HG03175 (cell line): ENCODE data around the gene CDK9.

Experiments used
- ATAC-seq: cut with Tn5 transposase; IDR thresholded peaks from one replicate; pipeline ENCODE4 v1.9.1; 2021; ENCODE audit warnings: mild to moderate bottlenecking, moderate library complexity; ENCODE audit not compliant: unreplicated experiment

The CDK9 gene

DNA sequence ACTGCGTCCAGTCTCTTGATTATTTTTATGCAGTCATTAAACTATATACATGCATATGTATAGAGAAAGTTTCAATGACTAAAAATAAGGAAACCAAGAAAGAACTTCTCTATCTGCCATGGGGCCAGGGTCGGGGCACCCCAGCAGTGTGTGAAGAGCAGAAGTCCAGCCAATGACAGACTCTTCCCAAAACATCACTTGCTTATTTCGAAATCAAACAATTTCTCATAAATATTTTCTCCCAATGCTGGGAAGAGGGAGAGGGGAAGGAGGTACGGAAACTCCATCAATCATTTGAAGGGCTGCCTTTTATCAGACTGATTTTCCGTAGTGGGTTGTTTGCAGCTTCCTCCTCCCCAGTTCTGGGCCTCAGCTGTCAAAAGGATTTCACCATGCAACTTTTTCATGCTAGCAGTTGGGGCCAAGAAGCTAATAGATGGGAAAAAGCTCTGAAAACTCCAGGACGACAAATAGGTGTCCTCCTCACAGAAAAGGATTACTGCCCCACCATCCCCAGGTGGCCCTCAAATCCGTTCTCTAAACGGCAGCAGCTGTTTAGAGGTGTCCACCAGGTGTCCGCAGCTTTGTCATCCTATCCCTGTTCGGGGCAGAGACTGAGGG, 16.2 kb downstream of the CDK9 start:
- peak; percentile 35 for ATAC-seq

DNA sequence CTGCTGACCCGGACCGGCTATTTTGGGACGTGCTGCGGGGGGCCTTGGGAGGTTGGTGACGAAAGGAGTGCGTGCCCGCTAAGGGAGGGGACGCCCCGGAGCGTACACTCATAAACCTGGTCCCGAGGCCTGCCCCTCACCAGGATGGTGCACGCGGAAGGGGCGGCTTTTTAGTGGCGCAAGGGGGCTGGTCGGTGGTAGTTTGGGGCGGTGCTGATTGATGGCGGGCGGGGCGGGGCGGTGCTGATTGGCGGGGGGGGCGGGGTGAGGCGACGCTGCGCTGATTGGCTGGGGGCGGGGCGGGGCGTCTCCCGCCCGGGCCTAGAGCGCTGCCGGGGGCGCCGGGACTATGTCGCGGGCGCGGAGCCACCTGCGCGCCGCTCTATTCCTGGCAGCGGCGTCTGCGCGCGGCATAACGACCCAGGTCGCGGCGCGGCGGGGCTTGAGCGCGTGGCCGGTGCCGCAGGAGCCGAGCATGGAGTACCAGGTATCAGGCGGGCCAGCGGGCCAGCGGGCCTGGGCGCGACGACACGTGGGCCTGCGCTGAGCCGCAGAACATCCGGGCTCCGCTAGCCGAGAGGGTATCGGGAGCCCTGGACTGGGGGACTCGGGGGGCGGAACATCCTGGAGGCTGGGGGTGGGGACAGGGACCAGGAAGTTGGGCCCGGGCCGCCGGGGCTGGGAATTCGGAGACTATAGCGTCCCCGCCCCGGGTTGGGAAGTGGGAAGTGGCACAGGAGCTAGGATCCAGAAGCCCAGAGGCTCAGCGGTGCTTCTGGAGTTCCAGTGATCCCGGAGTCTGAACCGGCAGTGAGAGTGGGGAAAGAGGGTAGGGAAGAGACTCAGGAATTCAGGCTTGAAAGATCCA, 17.0 kb downstream of the CDK9 start, which contains the start of gene FPGS:
Gene FPGS (plus strand): TSS at position 307 of the 868 bp plus-strand sequence. CDS start 43 bp downstream, at position 350.
- peak; percentile 71 for ATAC-seq

- ATAC-seq, result no peak
These were observed 17.9 kb downstream of the CDK9 start for GRCh38 chr9:127803507-127804352.

DNA sequence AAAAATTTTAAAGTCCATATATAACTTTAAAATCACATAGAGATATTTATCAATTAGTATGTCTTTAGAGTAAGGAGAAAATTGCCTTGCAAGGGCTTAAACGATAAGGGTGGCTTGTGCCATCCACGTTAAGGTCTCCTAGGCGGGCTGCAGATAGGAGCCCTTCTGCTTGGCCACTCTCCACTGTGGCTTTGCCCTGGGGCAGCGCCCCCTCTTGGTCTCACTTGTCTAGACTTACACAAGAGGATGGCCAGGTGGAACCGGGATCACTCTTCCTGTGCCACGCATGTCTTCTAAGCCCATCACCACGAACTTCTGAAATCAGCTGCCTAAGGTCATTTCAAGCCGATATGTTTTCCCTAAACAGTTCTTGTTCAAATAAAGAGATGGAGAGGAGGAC, 19.8 kb downstream of the CDK9 start:
- ATAC-seq, result no peak

- no peak for ATAC-seq
These were observed 21.0 kb downstream of the CDK9 start for GRCh38 chr9:127806871-127807270.

GRCh38 chr9:127808347-127809001, 22.6 kb downstream of the CDK9 start:
- no peak for ATAC-seq

DNA sequence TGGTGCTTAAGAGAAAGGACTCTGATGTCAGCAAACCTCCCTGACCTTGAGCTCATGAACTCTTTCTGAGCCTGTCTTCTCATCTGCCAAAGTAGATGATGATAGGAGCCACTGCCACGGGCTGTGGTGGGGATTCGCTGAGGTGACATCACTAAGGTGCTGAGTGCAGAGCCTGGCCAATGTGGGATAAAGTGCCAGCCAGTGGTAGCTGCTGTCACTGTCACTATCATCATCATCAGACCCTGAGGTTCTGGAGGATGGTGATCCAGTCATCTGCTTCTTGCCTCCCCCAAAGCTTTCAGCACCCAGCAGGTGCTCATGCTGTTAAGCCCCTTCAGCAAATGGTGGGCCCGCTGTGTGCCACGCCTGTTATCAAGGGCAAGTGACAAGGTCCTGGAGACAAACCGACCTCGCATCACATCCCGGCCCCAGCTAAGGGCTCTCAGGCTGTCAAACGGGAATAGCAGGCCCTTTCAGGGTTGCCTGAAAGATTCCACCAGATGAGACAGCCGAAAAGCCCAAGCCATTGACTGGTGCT, 23.2 kb downstream of the CDK9 start:
- no peak for ATAC-seq

DNA sequence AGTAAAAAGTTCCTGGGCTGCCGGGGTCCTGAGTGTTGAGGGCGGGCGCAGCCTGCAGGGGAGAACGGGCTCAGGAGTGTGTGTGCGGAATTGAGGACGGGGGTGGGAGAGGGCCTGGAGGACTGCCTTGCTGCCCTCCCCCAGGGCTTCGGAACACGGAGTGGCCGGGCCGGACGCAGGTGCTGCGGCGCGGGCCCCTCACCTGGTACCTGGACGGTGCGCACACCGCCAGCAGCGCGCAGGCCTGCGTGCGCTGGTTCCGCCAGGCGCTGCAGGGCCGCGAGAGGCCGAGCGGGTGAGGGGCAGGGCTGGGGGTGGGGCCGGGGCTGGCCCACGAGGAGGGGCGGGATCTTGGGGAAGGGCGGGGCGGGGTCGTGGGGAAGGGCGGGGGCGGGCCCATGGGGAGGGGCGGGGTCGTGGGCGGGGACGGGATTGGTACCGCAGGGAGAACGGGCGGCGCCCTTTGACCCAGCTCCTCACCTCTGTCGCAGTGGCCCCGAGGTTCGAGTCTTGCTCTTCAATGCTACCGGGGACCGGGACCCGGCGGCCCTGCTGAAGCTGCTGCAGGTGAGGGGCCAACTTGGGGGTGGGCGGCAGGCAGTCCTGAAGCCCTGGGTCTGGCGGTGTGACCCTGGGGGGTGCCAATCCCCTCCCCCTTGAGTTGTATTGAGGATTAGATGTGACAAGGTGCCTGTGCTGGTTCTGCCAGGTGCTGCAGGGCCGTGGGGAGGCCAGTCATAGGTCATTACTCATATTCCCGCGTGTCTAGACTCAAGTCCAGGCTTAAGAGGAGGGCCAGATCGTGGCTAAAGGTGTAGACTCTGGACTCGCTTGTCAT, 23.9 kb downstream of the CDK9 start:
- ATAC-seq, result no peak

DNA sequence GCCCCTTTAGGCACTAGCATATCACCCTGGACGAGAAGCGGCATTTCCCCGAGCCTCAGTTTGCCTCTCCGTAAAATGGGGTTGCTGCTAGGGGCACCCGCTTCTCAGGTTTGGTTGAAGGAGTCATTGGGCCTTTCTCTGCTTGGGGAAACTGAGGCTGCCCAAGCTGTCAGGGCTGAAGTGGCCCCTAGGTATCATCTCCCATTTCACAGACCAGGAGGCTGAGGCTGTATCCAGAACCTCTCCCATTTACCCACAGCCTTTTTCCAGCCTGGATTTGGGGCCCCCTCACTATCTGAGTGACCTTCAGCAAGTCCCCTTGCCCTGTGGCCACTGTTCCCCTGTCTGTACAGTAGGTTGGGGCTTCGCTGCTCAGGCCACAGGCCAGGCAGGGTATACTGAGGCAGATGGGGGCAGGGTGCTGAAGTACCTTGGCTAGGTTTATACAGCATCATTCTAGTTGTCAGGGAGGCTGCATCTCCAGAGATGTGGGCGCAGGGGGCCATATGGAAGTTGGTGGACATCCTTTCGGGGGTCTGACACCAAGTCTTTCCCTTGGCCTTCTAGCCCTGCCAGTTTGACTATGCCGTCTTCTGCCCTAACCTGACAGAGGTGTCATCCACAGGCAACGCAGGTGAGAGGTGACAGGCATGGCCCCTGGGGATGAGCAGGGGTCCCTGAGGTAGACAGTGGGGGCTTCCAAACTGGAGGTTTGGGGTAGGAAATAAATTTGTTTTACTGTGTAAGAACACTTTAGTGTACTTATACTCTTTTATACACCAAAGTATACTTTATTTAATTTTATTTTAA, 24.7 kb downstream of the CDK9 start:
- no peak for ATAC-seq

- no peak for ATAC-seq
These were observed 26.2 kb downstream of the CDK9 start for GRCh38 chr9:127812011-127812410.

GRCh38 chr9:127812936-127813675, 27.3 kb downstream of the CDK9 start:
- no peak for ATAC-seq

GRCh38 chr9:127813686-127814226, 27.9 kb downstream of the CDK9 start:
- ATAC-seq, result no peak

DNA sequence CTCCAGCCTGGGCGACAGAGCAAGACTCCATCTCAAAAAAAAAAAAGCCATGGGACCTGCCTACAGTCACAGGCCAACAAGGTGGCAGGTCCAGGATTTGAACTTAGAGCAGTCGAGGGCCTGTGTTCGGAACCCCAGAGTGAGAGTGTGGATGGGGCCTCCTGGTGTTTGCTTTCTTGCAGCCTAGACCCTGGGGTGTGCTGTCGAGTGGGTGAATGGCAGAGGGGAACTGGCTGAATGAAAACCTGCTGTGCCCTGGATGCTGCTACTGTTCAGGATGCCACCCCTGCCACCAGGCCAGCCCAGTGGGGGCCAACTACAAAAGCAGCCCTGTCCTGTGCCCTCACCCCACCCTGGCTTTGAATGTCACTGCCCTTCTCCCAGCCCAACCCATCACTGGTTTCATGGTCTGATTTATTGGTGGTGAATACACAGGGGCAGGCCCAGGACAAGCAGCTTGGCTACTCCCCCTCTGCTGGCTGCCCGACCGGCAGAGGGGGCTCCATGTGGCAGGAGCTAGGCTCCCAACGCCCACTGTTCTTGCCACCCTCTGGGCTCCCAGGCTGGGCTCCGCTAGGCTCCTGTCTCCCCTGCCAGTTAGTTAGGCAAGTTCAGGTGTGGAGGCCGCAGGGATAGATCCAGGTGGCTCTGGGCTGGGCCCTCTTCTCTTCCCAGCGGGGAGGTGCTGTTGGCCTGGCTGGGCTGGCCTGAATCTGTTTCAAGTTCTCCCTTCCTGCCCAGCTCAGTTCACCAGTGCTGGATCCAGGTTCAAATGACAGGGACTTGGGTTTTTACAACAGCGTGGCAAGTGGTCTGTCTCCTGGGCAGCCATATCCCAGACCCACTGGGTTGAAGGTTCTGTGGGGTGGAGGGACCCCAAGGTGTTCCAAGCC, 29.0 kb downstream of the CDK9 start:
- ATAC-seq, result no peak

DNA sequence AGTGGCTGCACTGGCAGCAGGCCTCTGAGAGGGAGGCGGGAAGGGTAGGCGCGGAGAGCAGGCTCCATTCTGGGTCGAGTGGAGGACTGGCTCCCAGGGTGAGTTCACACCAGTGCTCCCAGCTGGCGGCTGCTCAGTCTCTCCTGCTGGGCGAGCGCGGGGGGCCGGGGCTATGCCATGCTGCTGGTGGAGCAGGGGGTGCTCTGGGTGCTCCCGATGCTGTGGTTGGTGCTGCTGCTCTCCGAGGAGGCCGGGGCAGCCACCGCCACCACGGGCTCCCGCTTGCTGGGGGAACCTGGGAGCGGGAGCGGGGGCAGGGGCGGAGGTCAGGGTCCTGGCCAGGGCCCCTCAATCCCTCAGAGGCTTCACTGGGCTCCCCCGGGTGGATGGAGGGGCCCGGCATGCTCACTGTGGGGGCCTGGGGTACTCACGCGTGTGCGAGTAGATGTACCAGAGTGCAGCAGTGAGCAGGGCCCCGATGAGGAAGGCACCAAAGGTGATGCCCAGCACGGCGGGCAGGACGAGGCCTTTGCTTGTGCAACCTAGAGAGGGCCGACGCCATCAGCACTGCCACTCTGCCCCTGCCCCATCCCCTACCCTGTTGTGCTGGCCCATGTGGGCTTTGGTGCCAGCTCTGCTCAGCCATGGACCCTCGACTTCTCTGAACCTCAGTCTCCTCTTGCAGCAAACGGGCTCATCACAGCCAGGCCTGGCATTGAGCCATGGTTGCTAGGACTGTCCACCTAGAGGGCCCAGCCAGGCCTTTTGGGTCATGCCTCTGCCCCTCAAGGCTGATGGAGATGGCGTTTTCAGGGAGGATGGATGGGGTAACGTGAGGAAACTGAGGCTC, 29.9 kb downstream of the CDK9 start:
- no peak for ATAC-seq

GRCh38 chr9:127816362-127816725, 30.5 kb downstream of the CDK9 start:
- ATAC-seq, result no peak

- ATAC-seq, result no peak
These were observed 30.9 kb downstream of the CDK9 start for GRCh38 chr9:127816728-127817127.
